Activated T-helper 9 cell treated with anti-CD3 and anti-CD28 coated beads, Interleukin-2, amount 50 U/mL, for 16 hours (primary cell): ENCODE results near the gene OR13F1.
"Not testable (repeated sequence)": the region's sequence is repeated elsewhere in the genome, so short reads cannot be mapped to it uniquely, and the experiment has no call there.

Source experiments
- DNase-seq: peaks from one replicate; pipeline ENCODE4 v3.0.0-alpha.2; 2020; ENCODE audit warnings: low read depth

OR13F1 gene

GRCh38 chr9:104503963-104504362 lies at the start of gene OR13F1:
Gene OR13F1, plus strand, starts transcription at chr9:104504263. Its CDS starts 0 bp downstream, at chr9:104504263.
- no peak for DNase-seq

GRCh38 chr9:104456831-104457230 lies 47.2 kb upstream of the OR13F1 start:
- DNase-seq, result no peak

- DNase-seq, result no peak
Measured at GRCh38 chr9:104463864-104464263, 40.2 kb upstream of the OR13F1 start.

- no peak for DNase-seq
Measured at GRCh38 chr9:104468261-104468660, 35.8 kb upstream of the OR13F1 start.

- DNase-seq, result no peak
Measured at GRCh38 chr9:104482921-104483570, 21.0 kb upstream of the OR13F1 start.

- DNase-seq, result no peak
Measured at GRCh38 chr9:104485014-104485413, 19.0 kb upstream of the OR13F1 start.

GRCh38 chr9:104494808-104495207 lies 9.3 kb upstream of the OR13F1 start:
- DNase-seq, result no peak

GRCh38 chr9:104503440-104503839 lies 623 bp upstream of the OR13F1 start:
- no peak for DNase-seq

- DNase-seq, result no peak
Measured at GRCh38 chr9:104506565-104506964, 2.5 kb downstream of the OR13F1 start.

- no peak for DNase-seq
Measured at GRCh38 chr9:104514901-104515300, 10.8 kb downstream of the OR13F1 start.

GRCh38 chr9:104520241-104520640 lies 16.2 kb downstream of the OR13F1 start:
- not testable (repeated sequence) for DNase-seq

- DNase-seq, result no peak
Measured at GRCh38 chr9:104527109-104527508, 23.0 kb downstream of the OR13F1 start, which contains the start of gene OR13C4. Gene OR13C4, minus strand, starts transcription at chr9:104527209. Its CDS starts 0 bp downstream, at chr9:104527209.

GRCh38 chr9:104536756-104537155 lies 32.7 kb downstream of the OR13F1 start, which contains the start of gene OR13C3:
Gene OR13C3, minus strand, starts transcription at chr9:104536856. Its CDS starts 133 bp downstream, at chr9:104536723.
- no peak for DNase-seq

GRCh38 chr9:104539275-104539674 lies 35.2 kb downstream of the OR13F1 start:
- no peak for DNase-seq

GRCh38 chr9:104544644-104545043 lies 40.6 kb downstream of the OR13F1 start:
- no peak for DNase-seq

- DNase-seq, result no peak
Measured at GRCh38 chr9:104553261-104553660, 49.2 kb downstream of the OR13F1 start.
